ENCODE data around the gene SNX1. TPM values are rescaled to one million over a fixed set of nuclear protein-coding genes. Genes with fewer than 3 reads are reported as not detected.

Gene SNX1
- total and polyA plus RNA-seq, 2 donors (not counting 1 experiment from before 2014, with no cell fraction given), result 87.9 to 152 TPM

GRCh38 chr15:64051407-64052259, 44.1 kb upstream of the SNX1 start:
- no peaks in the 10 kb centered on the region for H3K79me2 ChIP-seq (ENCODE audit: control insufficient read depth, insufficient read depth, low read length)
- DNase-seq (no peak), ATAC-seq (ENCODE audit: low read depth) (no peak)
- 97% methylated on average over 4 of the region's 6 CpGs for WGBS (ENCODE audit: insufficient coverage)
- no peak overlapping the region for H3K4me3 ChIP-seq (ENCODE audit: control extremely low read depth in 1 of 5, extremely low read depth in 1 of 5, insufficient read depth in 1 of 5, low read depth in 2 of 5, low read length in 4 of 5)
- TF ChIP-seq CTCF (IDR thresholded peaks at IDR 0.05) (no peak), EZH2 (IDR thresholded peaks at IDR 0.05; ENCODE audit: borderline replicate concordance, insufficient read depth, low read depth, low read length, poor library complexity, severe bottlenecking) (no peak)
- intact Hi-C loops (cut with micrococcal nuclease), result no loop called here
- Mint-ChIP-seq H3K4me3 (no peak overlapping the region), H3K27me3 (no peaks in the 10 kb centered on the region), H3K4me1 (peaks cover 30% of the 10 kb centered on the region), H3K9me3 (ENCODE audit: insufficient read depth) (no peaks in the 10 kb centered on the region), H3K27ac (no peak overlapping the region)
- no peaks in the 10 kb centered on the region for H3K27me3 ChIP-seq (replicated peaks in 1 of 4; ENCODE audit: control extremely low read depth in 1 of 4, control insufficient read depth in 3 of 4, insufficient read depth in 4 of 4, low read length in 3 of 4)
- H3K4me1 ChIP-seq (ENCODE audit: control insufficient read depth in 2 of 2, insufficient read depth in 2 of 2, low read length in 2 of 2), result peaks cover 34 to 43% of the 10 kb centered on the region in 2 donors
- no peak overlapping the region for H3K4me2 ChIP-seq (replicated peaks; ENCODE audit: low read depth, low read length, poor library complexity, severe bottlenecking)
- H4K20me1 ChIP-seq (ENCODE audit: control insufficient read depth, insufficient read depth, low read length, poor library complexity, severe bottlenecking), result peaks cover 7% of the 10 kb centered on the region
- no peak overlapping the region for H3K9ac ChIP-seq (ENCODE audit: low read length)
- H2AFZ ChIP-seq (ENCODE audit: insufficient read depth, low read depth, low read length, poor library complexity, severe bottlenecking), result no peak overlapping the region
- CTCF ChIA-PET, result interaction anchor here (1.5 to 2.1 kb wide), 2 partner anchors 102 to 299 kb away, joined by 4 to 8 read pairs; no protein-coding TSS in a partner anchor
- POLR2A ChIA-PET, result no interaction called here
- no peaks in the 10 kb centered on the region for H3K9me3 ChIP-seq (ENCODE audit: control extremely low read depth in 1 of 3, control insufficient read depth in 2 of 3, insufficient read depth in 1 of 3, low read length in 2 of 3)
- no peaks in the 10 kb centered on the region for H3K36me3 ChIP-seq (replicated peaks in 1 of 2; ENCODE audit: control extremely low read depth in 1 of 2, control insufficient read depth in 1 of 2, extremely low read depth in 1 of 2, insufficient read depth in 2 of 2, low read length in 1 of 2)
- no peak overlapping the region for H3K27ac ChIP-seq (ENCODE audit: low read length in 2 of 2)

GRCh38 chr15:64052925-64053491, 42.8 kb upstream of the SNX1 start:
- H3K4me1 Mint-ChIP-seq, result peaks cover 18% of the 10 kb centered on the region
- H2AFZ ChIP-seq (ENCODE audit: insufficient read depth, low read depth, low read length, poor library complexity, severe bottlenecking), result no peak overlapping the region
- H3K27ac ChIP-seq (ENCODE audit: low read length in 2 of 2), result no peak overlapping the region
- ATAC-seq (ENCODE audit: low read depth) (no peak), DNase-seq (no peak)
- H4K20me1 ChIP-seq (ENCODE audit: control insufficient read depth, insufficient read depth, low read length, poor library complexity, severe bottlenecking), result peaks cover 3% of the 10 kb centered on the region
- CTCF ChIA-PET, result interaction anchor here (1.2 to 1.4 kb wide), 2 partner anchors 18 to 42 kb away, joined by 3 to 4 read pairs; no protein-coding TSS in a partner anchor
- no peaks in the 10 kb centered on the region for H3K36me3 ChIP-seq (replicated peaks in 1 of 2; ENCODE audit: control extremely low read depth in 1 of 2, control insufficient read depth in 1 of 2, extremely low read depth in 1 of 2, insufficient read depth in 2 of 2, low read length in 1 of 2)
- no peak overlapping the region for H3K4me2 ChIP-seq (replicated peaks; ENCODE audit: low read depth, low read length, poor library complexity, severe bottlenecking)
- no peak overlapping the region for H3K27ac Mint-ChIP-seq
- POLR2A ChIA-PET, result no interaction called here
- peaks cover 21 to 29% of the 10 kb centered on the region in 2 donors for H3K4me1 ChIP-seq (ENCODE audit: control insufficient read depth in 2 of 2, insufficient read depth in 2 of 2, low read length in 2 of 2)
- H3K4me3 ChIP-seq (ENCODE audit: control extremely low read depth in 1 of 5, extremely low read depth in 1 of 5, insufficient read depth in 1 of 5, low read depth in 2 of 5, low read length in 4 of 5), result no peak overlapping the region
- no peak overlapping the region for H3K4me3 Mint-ChIP-seq
- no peaks in the 10 kb centered on the region for H3K9me3 Mint-ChIP-seq (ENCODE audit: insufficient read depth)
- 98% methylated on average over 4 of the region's 5 CpGs for WGBS (ENCODE audit: insufficient coverage)
- intact Hi-C loops (cut with micrococcal nuclease), result no loop called here
- TF ChIP-seq CTCF (IDR thresholded peaks at IDR 0.05) (no peak), EZH2 (IDR thresholded peaks at IDR 0.05; ENCODE audit: borderline replicate concordance, insufficient read depth, low read depth, low read length, poor library complexity, severe bottlenecking) (no peak)
- H3K9me3 ChIP-seq (ENCODE audit: control extremely low read depth in 1 of 3, control insufficient read depth in 2 of 3, insufficient read depth in 1 of 3, low read length in 2 of 3), result no peaks in the 10 kb centered on the region
- H3K9ac ChIP-seq (ENCODE audit: low read length), result no peak overlapping the region
- no peaks in the 10 kb centered on the region for H3K79me2 ChIP-seq (ENCODE audit: control insufficient read depth, insufficient read depth, low read length)
- H3K27me3 Mint-ChIP-seq, result no peaks in the 10 kb centered on the region
- H3K27me3 ChIP-seq (replicated peaks in 1 of 4; ENCODE audit: control extremely low read depth in 1 of 4, control insufficient read depth in 3 of 4, insufficient read depth in 4 of 4, low read length in 3 of 4), result no peaks in the 10 kb centered on the region
